GM12878 (cell line): Measurements from ENCODE around the gene ZNF780B. TPM values are rescaled to one million over a fixed set of nuclear protein-coding genes. Genes with fewer than 3 reads are reported as not detected.

Experiments
- ATAC-seq: fragments of 200-7000 bp; cut with Tn5 transposase; 3 replicates; pipeline ENCODE4 v1.9.1; 2020; ENCODE audit warnings: mild to moderate bottlenecking, moderate library complexity
- BruUV-seq: library from RNA; stranded (reverse); fragments of 400-500 nt; replicated peaks from 2 replicates; lab custom pipeline; 2021; lab: Mats Ljungman, UMichigan
- CTCF ChIA-PET: fragments of 300-600 bp; sonication (Branson Sonifier 250); formaldehyde crosslinking; extraction: SDS; loops from one replicate; lab custom pipeline; 2021; ENCODE audit warnings: inconsistent platforms; lab: Yijun Ruan, JAX
- POLR2A ChIA-PET: fragments of 350-600 bp; formaldehyde crosslinking; extraction: SDS; loops from one replicate; lab custom pipeline; 2021; ENCODE audit warnings: inconsistent platforms; lab: Charles Lee
- RAD21 ChIA-PET: fragments of 300-600 bp; sonication (Branson Sonifier 250); formaldehyde crosslinking; loops from one replicate; lab custom pipeline; 2023; ENCODE audit warnings: antibody characterized with exemption; ENCODE audit not compliant: unreplicated experiment; lab: Charles Lee
- SMC1A ChIA-PET: fragments of 300-600 bp; sonication (Branson Sonifier 250); formaldehyde crosslinking; loops from one replicate; lab custom pipeline; 2023; ENCODE audit not compliant: unreplicated experiment, uncharacterized antibody; lab: Charles Lee
- DNase-seq: peaks from one replicate; pipeline ENCODE4 v3.0.0-alpha.2; 2011; ENCODE audit warnings: low read depth, low spot score
- FAIRE-seq: peaks from 3 replicates; lab custom pipeline; 2011; peaks lifted over from hg19 to GRCh38; lab: Jason Lieb, UNC
- H2AFZ ChIP-seq: 2 replicates; pipeline ENCODE4 v1.6.0; 2011; ENCODE audit warnings: low read depth, low read length, control low read depth; ENCODE audit not compliant: control insufficient read depth
- H3K27ac ChIP-seq: 2 replicates; pipeline ENCODE4 v1.5.1; 2011; ENCODE audit warnings: control low read depth; ENCODE audit not compliant: control insufficient read depth, insufficient read depth
- H3K27me3 ChIP-seq, 2 experiments: replicated peaks in 1 of 2; 2 replicates each; pipeline versions ENCODE4 v1.6.0 to v1.6.1; 2011; ENCODE audit warnings: low read length in 1 of 2; ENCODE audit not compliant: control insufficient read depth in 2 of 2, insufficient read depth in 2 of 2
- H3K36me3 ChIP-seq, 2 experiments: 2 replicates each; pipeline ENCODE4 v1.5.1; 2011; ENCODE audit warnings: low read length in 1 of 2; ENCODE audit not compliant: control insufficient read depth in 2 of 2, insufficient read depth in 2 of 2
- H3K4me1 ChIP-seq: 2 replicates; pipeline ENCODE4 v1.6.1; 2011; ENCODE audit warnings: mild to moderate bottlenecking, low read length, moderate library complexity, mixed read lengths; ENCODE audit not compliant: control insufficient read depth, insufficient read depth
- H3K4me2 ChIP-seq: 2 replicates; pipeline ENCODE4 v1.6.0; 2011; ENCODE audit warnings: control low read depth; ENCODE audit not compliant: control insufficient read depth, insufficient read depth
- H3K4me3 ChIP-seq: fragments of 200-600 bp; sonication (generic); 2 replicates; pipeline ENCODE4 v1.5.1; 2016
- H3K79me2 ChIP-seq: 2 replicates; pipeline ENCODE4 v1.6.0; 2011; ENCODE audit warnings: low read length; ENCODE audit not compliant: control insufficient read depth, insufficient read depth
- H3K9ac ChIP-seq: 2 replicates; pipeline ENCODE4 v1.8.0; 2011; ENCODE audit warnings: low read length, control low read depth, mixed read lengths; ENCODE audit not compliant: control insufficient read depth, insufficient read depth
- H3K9me3 ChIP-seq: replicated peaks from 3 replicates; pipeline ENCODE4 v1.5.1; 2011; ENCODE audit warnings: mild to moderate bottlenecking, low read length; ENCODE audit not compliant: control insufficient read depth, insufficient read depth
- H4K20me1 ChIP-seq: 2 replicates; pipeline ENCODE4 v1.6.0; 2011; ENCODE audit not compliant: control insufficient read depth, insufficient read depth
- ATF7 ChIP-seq: fragments of 450-650 bp; IDR thresholded peaks from 2 replicates; pipeline ENCODE4 v1.6.1; 2016; ENCODE audit warnings: low read depth, mild to moderate bottlenecking
- BACH1 ChIP-seq: fragments of 450-650 bp; IDR thresholded peaks from 2 replicates; pipeline ENCODE4 v1.6.1; 2017; ENCODE audit warnings: mild to moderate bottlenecking, borderline replicate concordance
- CHD1 ChIP-seq: IDR thresholded peaks from 2 replicates; pipeline ENCODE4 v1.6.1; 2012; ENCODE audit warnings: low read depth, low read length, improper control_type of control experiment
- CHD2 ChIP-seq: IDR thresholded peaks from 2 replicates; pipeline ENCODE4 v1.6.1; 2011; ENCODE audit warnings: low read depth, low read length, improper control_type of control experiment, borderline replicate concordance
- FOXK2 ChIP-seq: fragments of 450-650 bp; IDR thresholded peaks from 2 replicates; pipeline ENCODE4 v1.6.1; 2017; ENCODE audit warnings: mild to moderate bottlenecking, moderate library complexity
- GABPA ChIP-seq: IDR thresholded peaks from 2 replicates; pipeline ENCODE4 v1.6.1; 2014; ENCODE audit warnings: antibody characterized with exemption, low read depth, mild to moderate bottlenecking, inconsistent platforms
- KLF5 ChIP-seq: fragments of 450-650 bp; IDR thresholded peaks from 2 replicates; pipeline ENCODE4 v1.6.1; 2014; ENCODE audit warnings: mild to moderate bottlenecking; ENCODE audit not compliant: partially characterized antibody
- LARP7 ChIP-seq: fragments of 450-650 bp; IDR thresholded peaks from 2 replicates; pipeline ENCODE4 v1.6.1; 2017; ENCODE audit warnings: mild to moderate bottlenecking
- PAX5 ChIP-seq: IDR thresholded peaks from 2 replicates; pipeline ENCODE4 v1.6.1; 2011; ENCODE audit warnings: low read depth, low read length, borderline replicate concordance
- POLR2AphosphoS5 ChIP-seq: IDR thresholded peaks from 2 replicates; pipeline ENCODE4 v1.6.1; 2011; ENCODE audit warnings: mild to moderate bottlenecking, low read length, inconsistent platforms
- ZZZ3 ChIP-seq: IDR thresholded peaks from 2 replicates; pipeline ENCODE4 v1.6.1; 2011; ENCODE audit warnings: low read depth; ENCODE audit not compliant: control insufficient read depth, insufficient read length
- WGBS: methylation state at CpG from one replicate; pipeline ENCODE4 v1.1.6; 2016; ENCODE audit warnings: low lambda C conversion rate; ENCODE audit not compliant: insufficient replicate concordance, insufficient coverage; ENCODE audit errors: missing lambda C conversion rate; 5-methylcytosine and 5-hydroxymethylcytosine counted together
- in situ Hi-C: fragments of 300-500 bp; cut with MboI; formaldehyde crosslinking; loops from 9 replicates; pipeline ENCODE4 v1.14.3; 2018; ENCODE audit warnings: mixed read lengths
- intact Hi-C: fragments of 100-400 bp; cut with micrococcal nuclease; formaldehyde crosslinking; loops from one replicate; pipeline ENCODE4 v1.14.2; 2022; ENCODE audit not compliant: unreplicated experiment
- polyA plus RNA-seq, 11 experiments: library from polyadenylated mRNA; depleted of rRNA in 4 of 11; unstranded in 6 of 11; stranded (reverse) in 5 of 11; fragments of >200 nt; fragmentation: Nextera tagmentation in 4 of 11; fragmentation: Illumina TruSeq in 1 of 11; extraction: Ambion mirVana in 4 of 11; extraction: Trizol in 1 of 11; gene quantifications; 1 replicate in 1 of 11; 2 replicates in 10 of 11; pipeline versions ENCODE4 v1.2.1 to v1.2.3, GENCODE V29; 2011 to 2016; ENCODE audit warnings: inconsistent platforms in 2 of 11, missing spikeins in 2 of 11, low read depth in 1 of 11
- total RNA-seq, 4 experiments: library from RNA; depleted of rRNA in 3 of 4; stranded (reverse); fragments of >200 nt in 3 of 4; fragmentation: Illumina TruSeq in 1 of 4; extraction: Trizol in 1 of 4; gene quantifications; 2 replicates each; pipeline versions ENCODE4 v1.2.1 to v1.2.3, GENCODE V29; 2013 to 2021
- TF ChIP-seq, protein P1 (sequence below): IDR thresholded peaks from 2 replicates; pipeline ENCODE4 v1.6.1; 2012; ENCODE audit warnings: low read depth, low read length, improper control_type of control experiment
- TF ChIP-seq, protein P2 (sequence below): fragments of 450-650 bp; IDR thresholded peaks from 2 replicates; pipeline ENCODE4 v1.6.1; 2018; ENCODE audit warnings: borderline replicate concordance, mild to moderate bottlenecking; ENCODE audit not compliant: partially characterized antibody
- TF ChIP-seq, protein P3 (sequence below): fragments of 450-650 bp; IDR thresholded peaks from 2 replicates; pipeline ENCODE4 v1.6.1; 2017; ENCODE audit warnings: mild to moderate bottlenecking, moderate library complexity

Gene ZNF780B
- total and polyA plus RNA-seq, 10 of the 15 experiments (the other 5 are each of a cell fraction or from before 2014, with no cell fraction given), result 7.3 to 24.0 (median 12.3) TPM

DNA sequence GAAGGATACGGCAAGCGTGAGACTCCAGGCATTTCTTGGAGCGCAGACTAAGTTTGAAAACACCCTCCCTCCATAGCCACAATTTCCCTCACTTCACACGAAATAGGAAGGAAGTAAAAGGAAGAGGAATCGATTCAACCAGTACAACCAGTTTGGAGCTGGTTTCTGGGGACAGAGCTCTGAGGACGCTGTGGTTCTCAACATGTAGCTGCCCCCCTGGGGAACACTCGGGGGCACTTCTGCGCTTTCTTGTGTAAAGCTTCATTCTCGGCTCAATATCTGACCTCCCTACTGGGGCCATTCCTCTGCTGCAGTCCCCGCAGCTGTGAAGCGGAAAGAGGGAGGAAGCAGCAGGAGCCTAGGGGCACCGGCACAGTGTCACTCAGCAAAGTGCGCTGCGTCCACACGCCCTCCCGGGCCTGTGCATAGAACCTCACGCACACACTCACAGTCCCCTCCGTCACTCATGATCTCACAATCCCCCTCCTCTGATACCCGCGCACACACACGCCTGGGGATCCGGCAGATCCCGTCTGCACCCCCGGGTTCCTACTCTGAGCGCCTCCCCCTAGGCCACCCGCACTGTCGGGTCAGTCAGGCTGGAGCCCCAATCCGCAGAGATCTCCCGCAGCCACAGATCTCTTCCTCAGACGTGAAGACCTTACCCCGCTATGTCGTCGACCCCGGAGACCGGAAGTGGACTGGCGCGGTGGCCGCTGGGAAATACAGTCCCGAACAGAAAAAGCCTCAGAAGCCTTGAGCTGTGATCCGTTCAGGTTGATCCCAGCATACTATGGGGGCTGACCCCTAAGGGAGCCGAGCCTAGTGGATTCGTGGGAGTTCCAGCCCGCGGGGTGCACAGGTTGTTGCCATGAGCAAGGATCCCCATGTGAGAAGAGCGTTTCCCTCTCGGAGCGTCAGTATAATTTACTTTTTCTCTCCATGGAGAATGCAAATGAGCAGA is 34.5 kb upstream of the ZNF780B start, which contains the start of gene ZNF780A:
TSS of gene ZNF780A (minus strand) at position 703 of the 964 bp plus-strand sequence. CDS start 6,190 bp downstream, outside the sequence.
- under 1% methylated on average over 47 of the region's 47 CpGs for WGBS
- POLR2A ChIA-PET, result interaction anchor here (0.6 to 1.4 kb wide), 4 partner anchors 12 to 1222 kb away, joined by 3 to 7 read pairs (median 4); partner anchors contain the start of gene PSMC4
- FAIRE-seq (peak; percentile 96), ATAC-seq (peak; percentile 94), DNase-seq (peak; percentile 48)
- CTCF ChIA-PET, result interaction anchor here (0.5 to 1.9 kb wide), 10 partner anchors 10 to 248 kb away, joined by 3 to 8 read pairs (median 4); partner anchors contain the start of gene PSMC4
- BruUV-seq, result TSS peak; percentile 73
- Histone ChIP-seq H3K27me3 (no peaks in the 10 kb centered on the region), H4K20me1 (no peaks in the 10 kb centered on the region), H3K36me3 (no peaks in the 10 kb centered on the region; a peak in 1 of 4 replicates), H3K79me2 (peaks cover 28% of the 10 kb centered on the region), H3K4me3 (peak within 1 kb of the TSS; percentile 95), H3K27ac (peak within 1 kb of the TSS; percentile 77), H3K9me3 (no peaks in the 10 kb centered on the region; the same call in 2 of the 3 replicates), H3K4me1 (peaks cover 4% of the 10 kb centered on the region; the same call in 1 of the 2 replicates), H2AFZ (peak within 1 kb of the TSS; percentile 94), H3K4me2 (peak within 1 kb of the TSS; percentile 94), H3K9ac (peak within 1 kb of the TSS; percentile 86)
- RAD21 ChIA-PET, result interaction anchor here (1.0 to 2.4 kb wide), 5 partner anchors 35 to 340 kb away, joined by 3 to 13 read pairs (median 5); partner anchors contain the start of genes PSMC4 and ZNF780B
- SMC1A ChIA-PET, result interaction anchor here (0.6 to 2.6 kb wide), 7 partner anchors 33 to 1004 kb away, joined by 3 to 7 read pairs (median 3); partner anchors contain the start of genes PSMC4 and ZNF780B
- in situ Hi-C loops (no loop called here), intact Hi-C loops (no loop called here)
- TF ChIP-seq CHD2, result 0 out of 2 replicates have a peak, but pooled peaks have one; percentile 33
- TF ChIP-seq, protein P1, sequence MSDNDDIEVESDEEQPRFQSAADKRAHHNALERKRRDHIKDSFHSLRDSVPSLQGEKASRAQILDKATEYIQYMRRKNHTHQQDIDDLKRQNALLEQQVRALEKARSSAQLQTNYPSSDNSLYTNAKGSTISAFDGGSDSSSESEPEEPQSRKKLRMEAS, result 0 out of 2 replicates have a peak, but pooled peaks have one; percentile 30
- peak; percentile 82; the same call in 1 of the 2 replicates for TF ChIP-seq LARP7
- TF ChIP-seq POLR2AphosphoS5, result peak; percentile 89
- TF ChIP-seq KLF5, result peak; percentile 38
- no peak for TF ChIP-seq ZZZ3
- 0 out of 2 replicates have a peak, but pooled peaks have one; percentile 20 for TF ChIP-seq BACH1
- peak; percentile 82 for TF ChIP-seq GABPA
- peak; percentile 10; the same call in 1 of the 2 replicates for TF ChIP-seq PAX5
- TF ChIP-seq FOXK2, result no peak
- no peak for TF ChIP-seq ATF7
- 0 out of 2 replicates have a peak, but pooled peaks have one; percentile 72 for TF ChIP-seq CHD1
- TF ChIP-seq, protein P2, sequence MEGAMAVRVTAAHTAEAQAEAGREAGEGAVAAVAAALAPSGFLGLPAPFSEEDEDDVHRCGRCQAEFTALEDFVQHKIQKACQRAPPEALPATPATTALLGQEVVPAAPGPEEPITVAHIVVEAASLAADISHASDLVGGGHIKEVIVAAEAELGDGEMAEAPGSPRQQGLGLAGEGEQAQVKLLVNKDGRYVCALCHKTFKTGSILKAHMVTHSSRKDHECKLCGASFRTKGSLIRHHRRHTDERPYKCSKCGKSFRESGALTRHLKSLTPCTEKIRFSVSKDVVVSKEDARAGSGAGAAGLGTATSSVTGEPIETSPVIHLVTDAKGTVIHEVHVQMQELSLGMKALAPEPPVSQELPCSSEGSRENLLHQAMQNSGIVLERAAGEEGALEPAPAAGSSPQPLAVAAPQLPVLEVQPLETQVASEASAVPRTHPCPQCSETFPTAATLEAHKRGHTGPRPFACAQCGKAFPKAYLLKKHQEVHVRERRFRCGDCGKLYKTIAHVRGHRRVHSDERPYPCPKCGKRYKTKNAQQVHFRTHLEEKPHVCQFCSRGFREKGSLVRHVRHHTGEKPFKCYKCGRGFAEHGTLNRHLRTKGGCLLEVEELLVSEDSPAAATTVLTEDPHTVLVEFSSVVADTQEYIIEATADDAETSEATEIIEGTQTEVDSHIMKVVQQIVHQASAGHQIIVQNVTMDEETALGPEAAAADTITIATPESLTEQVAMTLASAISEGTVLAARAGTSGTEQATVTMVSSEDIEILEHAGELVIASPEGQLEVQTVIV, result peak; percentile 42
- TF ChIP-seq, protein P3, sequence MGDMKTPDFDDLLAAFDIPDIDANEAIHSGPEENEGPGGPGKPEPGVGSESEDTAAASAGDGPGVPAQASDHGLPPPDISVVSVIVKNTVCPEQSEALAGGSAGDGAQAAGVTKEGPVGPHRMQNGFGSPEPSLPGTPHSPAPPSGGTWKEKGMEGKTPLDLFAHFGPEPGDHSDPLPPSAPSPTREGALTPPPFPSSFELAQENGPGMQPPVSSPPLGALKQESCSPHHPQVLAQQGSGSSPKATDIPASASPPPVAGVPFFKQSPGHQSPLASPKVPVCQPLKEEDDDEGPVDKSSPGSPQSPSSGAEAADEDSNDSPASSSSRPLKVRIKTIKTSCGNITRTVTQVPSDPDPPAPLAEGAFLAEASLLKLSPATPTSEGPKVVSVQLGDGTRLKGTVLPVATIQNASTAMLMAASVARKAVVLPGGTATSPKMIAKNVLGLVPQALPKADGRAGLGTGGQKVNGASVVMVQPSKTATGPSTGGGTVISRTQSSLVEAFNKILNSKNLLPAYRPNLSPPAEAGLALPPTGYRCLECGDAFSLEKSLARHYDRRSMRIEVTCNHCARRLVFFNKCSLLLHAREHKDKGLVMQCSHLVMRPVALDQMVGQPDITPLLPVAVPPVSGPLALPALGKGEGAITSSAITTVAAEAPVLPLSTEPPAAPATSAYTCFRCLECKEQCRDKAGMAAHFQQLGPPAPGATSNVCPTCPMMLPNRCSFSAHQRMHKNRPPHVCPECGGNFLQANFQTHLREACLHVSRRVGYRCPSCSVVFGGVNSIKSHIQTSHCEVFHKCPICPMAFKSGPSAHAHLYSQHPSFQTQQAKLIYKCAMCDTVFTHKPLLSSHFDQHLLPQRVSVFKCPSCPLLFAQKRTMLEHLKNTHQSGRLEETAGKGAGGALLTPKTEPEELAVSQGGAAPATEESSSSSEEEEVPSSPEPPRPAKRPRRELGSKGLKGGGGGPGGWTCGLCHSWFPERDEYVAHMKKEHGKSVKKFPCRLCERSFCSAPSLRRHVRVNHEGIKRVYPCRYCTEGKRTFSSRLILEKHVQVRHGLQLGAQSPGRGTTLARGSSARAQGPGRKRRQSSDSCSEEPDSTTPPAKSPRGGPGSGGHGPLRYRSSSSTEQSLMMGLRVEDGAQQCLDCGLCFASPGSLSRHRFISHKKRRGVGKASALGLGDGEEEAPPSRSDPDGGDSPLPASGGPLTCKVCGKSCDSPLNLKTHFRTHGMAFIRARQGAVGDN, result 0 out of 2 replicates have a peak, but pooled peaks have one; percentile 40
